ENCODE results near the gene FAM13C. TPM values are rescaled to one million over a fixed set of nuclear protein-coding genes. Genes with fewer than 3 reads are reported as not detected.

The FAM13C gene
- total and polyA plus RNA-seq, 2 of the 13 experiments (the other 11 are each of a cell fraction or from before 2014, with no cell fraction given): 0.07 to 0.26 TPM

- no peak for TF ChIP-seq TCF7L2 (IDR thresholded peaks at IDR 0.05; ENCODE audit: low read depth, low read length)
These were observed 82.3 kb downstream of the FAM13C start (continued) for GRCh38 chr10:59279991-59280505.

GRCh38 chr10:59279476-59279875, 82.9 kb downstream of the FAM13C start:
- no peaks in the 10 kb centered on the region for H3K36me3 ChIP-seq (replicated peaks in 1 of 2; ENCODE audit: control insufficient read depth in 1 of 2, insufficient read depth in 2 of 2, low read length in 2 of 2)
- H3K27me3 ChIP-seq (ENCODE audit: control insufficient read depth in 1 of 2, insufficient read depth in 2 of 2, low read length in 2 of 2): no peaks in the 10 kb centered on the region
- H3K79me2 ChIP-seq (ENCODE audit: insufficient read depth, low read length): no peaks in the 10 kb centered on the region
- H3K9ac ChIP-seq (ENCODE audit: insufficient read depth, low read depth, low read length): no peak overlapping the region
- 0 out of 4 replicates have a peak, but pooled peaks of 1 of the 2 experiments have one; percentile 2 for TF ChIP-seq MAFK (conservative IDR thresholded peaks at IDR 0.05 in 1 of 2, IDR thresholded peaks at IDR 0.05 in 1 of 2; ENCODE audit: low read length in 2 of 2)
- TF ChIP-seq ZNF749 (CRISPR knock-in tag; IDR thresholded peaks at IDR 0.05; ENCODE audit: borderline replicate concordance): no peak
- TF ChIP-seq ZSCAN20 (CRISPR knock-in tag; IDR thresholded peaks at IDR 0.05; ENCODE audit: borderline replicate concordance): no peak
- no peak overlapping the region for H3K4me2 ChIP-seq (ENCODE audit: low read depth, low read length)
- no TSS peak for BruUV-seq (replicated peaks)
- ATAC-seq: no peak
- FAIRE-seq: no peak
- no peaks in the 10 kb centered on the region for H3K9me3 ChIP-seq (ENCODE audit: low read length)
- CTCF ChIA-PET (ENCODE audit: low intra/inter-chr PET ratio, low total read pairs): no interaction called here
- H2AFZ ChIP-seq (ENCODE audit: low read length): no peak overlapping the region
- DNase-seq (ENCODE audit: low spot score): no peak
- in situ Hi-C loops (cut with HindIII; ENCODE audit: extremely low pct_ligation_motif_present, low pct_unique_long_range_greater_than_20kb) (no loop called here), intact Hi-C loops (cut with micrococcal nuclease; ENCODE audit: unreplicated experiment) (no loop called here)
- no peak overlapping the region for H3K4me3 ChIP-seq (replicated peaks in 1 of 3; ENCODE audit: insufficient read depth in 1 of 3, low read depth in 2 of 3, low read length in 3 of 3)
- POLR2A ChIA-PET: no interaction called here
- no peaks in the 10 kb centered on the region for H4K20me1 ChIP-seq (ENCODE audit: insufficient read depth, low read length)
- 93% methylated on average over 1 of the region's 1 CpG for WGBS (ENCODE audit: low lambda C conversion rate)
- H3K4me1 ChIP-seq (ENCODE audit: insufficient read depth, low read length): no peaks in the 10 kb centered on the region
- no peak overlapping the region for H3K27ac ChIP-seq (ENCODE audit: extremely low read length, insufficient read depth, low read length)

- Histone ChIP-seq H3K4me2 (ENCODE audit: low read depth, low read length) (no peak overlapping the region), H3K79me2 (ENCODE audit: insufficient read depth, low read length) (no peaks in the 10 kb centered on the region), H4K20me1 (ENCODE audit: insufficient read depth, low read length) (no peaks in the 10 kb centered on the region), H2AFZ (ENCODE audit: low read length) (no peak overlapping the region), H3K9ac (ENCODE audit: insufficient read depth, low read depth, low read length) (no peak overlapping the region), H3K27ac (ENCODE audit: extremely low read length, insufficient read depth, low read length) (no peak overlapping the region), H3K4me1 (ENCODE audit: insufficient read depth, low read length) (no peaks in the 10 kb centered on the region), H3K4me3 (replicated peaks in 1 of 3; ENCODE audit: insufficient read depth in 1 of 3, low read depth in 2 of 3, low read length in 3 of 3) (no peak overlapping the region), H3K27me3 (ENCODE audit: control insufficient read depth in 1 of 2, insufficient read depth in 2 of 2, low read length in 2 of 2) (no peaks in the 10 kb centered on the region), H3K9me3 (ENCODE audit: low read length) (no peaks in the 10 kb centered on the region), H3K36me3 (replicated peaks in 1 of 2; ENCODE audit: control insufficient read depth in 1 of 2, insufficient read depth in 2 of 2, low read length in 2 of 2) (no peaks in the 10 kb centered on the region)
- DNase-seq (ENCODE audit: low spot score) (no peak), FAIRE-seq (no peak), ATAC-seq (no peak)
- no TSS peak for BruUV-seq (replicated peaks)
- ChIA-PET CTCF (ENCODE audit: low intra/inter-chr PET ratio, low total read pairs) (no interaction called here), POLR2A (no interaction called here)
- TF ChIP-seq ZBTB14 (CRISPR knock-in tag; IDR thresholded peaks at IDR 0.05) (no peak), ZBTB38 (CRISPR knock-in tag; IDR thresholded peaks at IDR 0.05) (no peak), ZBTB20 (CRISPR knock-in tag; IDR thresholded peaks at IDR 0.05; ENCODE audit: borderline replicate concordance, low read depth) (no peak), ZNF644 (CRISPR knock-in tag; IDR thresholded peaks at IDR 0.05; ENCODE audit: low read depth) (no peak), ZNF607 (CRISPR knock-in tag; IDR thresholded peaks at IDR 0.05; ENCODE audit: borderline replicate concordance) (no peak), ZNF367 (CRISPR knock-in tag; IDR thresholded peaks at IDR 0.05; ENCODE audit: borderline replicate concordance) (no peak), MIER2 (CRISPR knock-in tag; IDR thresholded peaks at IDR 0.05) (no peak), CENPT (CRISPR knock-in tag; IDR thresholded peaks at IDR 0.05; ENCODE audit: low read depth) (no peak), ZNF75D (CRISPR knock-in tag; IDR thresholded peaks at IDR 0.05; ENCODE audit: borderline replicate concordance) (no peak)
- in situ Hi-C loops (cut with HindIII; ENCODE audit: extremely low pct_ligation_motif_present, low pct_unique_long_range_greater_than_20kb): no loop called here
- intact Hi-C loops (cut with micrococcal nuclease; ENCODE audit: unreplicated experiment): no loop called here
These were observed 85.4 kb downstream of the FAM13C start for GRCh38 chr10:59276919-59277318.

All from HepG2 (cell line).